CD4-positive, alpha-beta T cell treated with Interleukin-21 for 1 hour (primary cell): ENCODE measurements around the gene SEC61G.

Source experiments
- DNase-seq: peaks from one replicate; pipeline ENCODE4 v3.0.0-alpha.2; 2020

Gene SEC61G

DNA sequence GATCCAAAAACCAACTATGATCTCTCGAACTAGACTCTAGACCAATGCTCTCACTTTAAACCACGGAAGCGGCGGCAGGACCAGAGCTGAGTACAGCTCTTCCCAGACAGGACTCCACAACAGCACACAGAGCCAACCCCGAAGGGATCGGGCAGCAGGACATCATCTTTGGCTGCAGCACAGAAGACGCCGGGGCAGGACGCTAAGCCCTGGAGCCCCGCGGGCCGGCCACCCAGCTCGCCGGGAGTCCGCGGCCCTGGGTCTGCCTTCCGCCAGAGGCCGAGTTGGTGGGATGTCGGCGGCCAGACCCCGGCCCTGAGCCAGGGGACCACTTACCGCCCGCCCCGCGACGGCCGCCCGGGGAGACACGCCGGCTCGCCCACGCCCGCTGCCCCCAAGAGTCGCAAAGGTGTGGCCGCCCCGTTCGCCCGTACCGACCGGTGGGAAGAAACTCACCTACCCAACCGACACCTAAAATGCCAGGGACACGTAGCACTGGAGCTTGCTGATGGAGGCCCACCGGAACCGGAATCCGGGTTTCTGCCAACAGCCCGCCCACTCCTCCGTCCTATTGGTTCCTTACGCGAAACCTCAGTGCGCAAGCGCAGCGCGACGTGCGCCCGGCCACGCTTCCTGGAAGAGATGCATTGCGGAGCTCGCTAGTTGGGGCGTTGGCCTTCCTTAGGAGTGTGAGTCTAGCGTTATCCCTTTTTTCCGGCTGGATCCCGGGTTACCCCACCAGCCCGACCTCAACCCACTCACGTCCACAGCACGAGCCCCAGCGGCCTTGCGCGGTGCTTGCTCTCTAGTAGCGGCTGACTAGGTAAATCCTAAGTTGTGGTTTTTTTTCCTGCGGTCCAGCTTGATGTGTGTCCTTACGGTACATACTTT lies at the start of gene SEC61G:
SEC61G (minus strand) TSS at position 510 of the 891 bp plus-strand sequence. CDS start 1,623 bp downstream, outside the sequence.
- peak; percentile 96 for DNase-seq

DNA sequence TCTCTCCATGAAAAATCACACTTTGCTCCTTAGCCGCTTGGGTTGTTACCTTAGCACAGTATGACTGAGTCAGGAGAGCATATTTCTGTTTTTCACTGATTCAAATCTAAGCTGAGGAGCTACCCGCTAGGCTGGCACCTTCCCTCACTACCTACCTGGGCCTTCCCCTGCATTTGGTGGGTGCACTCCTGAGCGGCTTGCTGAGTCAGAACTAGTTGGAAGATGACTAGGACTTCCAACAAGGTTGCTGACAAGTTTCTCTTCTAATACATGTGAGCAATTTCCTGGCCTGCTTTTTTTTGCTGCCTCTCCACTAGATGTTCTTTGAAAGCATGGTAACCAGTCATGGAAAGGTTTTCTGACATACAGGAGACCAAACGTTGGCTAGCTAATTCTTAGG lies 43.8 kb upstream of the SEC61G start:
- no peak for DNase-seq

DNA sequence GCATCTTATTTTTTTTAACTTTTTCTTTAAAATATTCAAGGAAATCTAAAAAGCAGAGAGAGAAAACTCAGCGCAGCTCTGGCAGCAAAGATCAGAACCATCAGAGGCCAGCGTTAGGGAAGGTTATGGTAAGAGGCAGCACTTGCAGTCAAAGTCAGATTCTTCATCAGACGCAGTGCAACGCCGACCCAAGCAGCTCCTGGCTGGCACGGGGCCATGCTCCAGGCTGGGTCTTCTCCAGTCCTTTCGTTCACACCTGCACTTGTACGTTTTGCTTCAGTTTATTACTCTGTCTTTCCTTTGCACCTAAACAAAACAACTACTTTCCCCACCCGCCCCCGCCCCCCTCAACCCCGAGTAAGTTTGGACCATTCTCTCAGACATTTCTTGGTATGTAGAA lies 43.1 kb upstream of the SEC61G start:
- no peak for DNase-seq

DNA sequence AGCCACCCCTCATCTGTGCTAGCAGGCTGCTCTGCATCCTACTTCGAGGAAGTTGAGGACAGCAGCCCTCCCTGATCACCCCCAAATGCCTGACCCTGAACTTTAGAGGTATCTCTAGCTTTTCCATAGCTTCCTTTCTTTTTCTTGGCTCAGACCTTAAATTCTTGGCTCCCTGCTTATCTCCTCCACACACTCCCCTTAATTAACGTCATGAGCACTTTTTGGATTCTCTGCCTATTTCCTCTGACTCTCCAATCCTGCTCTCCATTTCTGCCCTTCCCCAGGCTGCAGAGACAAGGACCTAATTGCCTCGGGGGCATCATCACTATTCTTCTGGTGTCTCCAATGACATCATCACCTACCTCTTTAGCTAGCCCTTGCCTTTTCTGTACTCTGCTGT lies 40.8 kb upstream of the SEC61G start:
- no peak for DNase-seq

DNA sequence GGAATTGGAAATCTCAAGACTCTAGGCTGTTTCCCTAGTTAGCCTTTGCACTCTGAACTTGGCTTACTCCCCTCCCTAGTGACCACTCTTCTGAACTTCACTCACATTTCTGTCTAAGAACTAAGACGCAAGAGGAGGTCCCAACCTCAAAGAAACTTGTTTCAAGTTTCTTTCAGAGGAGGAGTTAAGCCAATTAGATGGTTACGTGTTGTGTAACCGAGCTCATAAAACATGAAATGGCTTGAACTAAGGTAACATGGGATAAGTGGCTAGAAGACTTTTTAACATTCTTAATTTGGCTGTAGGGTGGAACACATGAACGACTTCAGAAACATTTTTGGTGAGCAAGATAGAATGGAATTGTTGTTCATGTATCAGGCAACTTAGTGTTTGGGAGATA lies 39.5 kb upstream of the SEC61G start:
- no peak for DNase-seq

DNA sequence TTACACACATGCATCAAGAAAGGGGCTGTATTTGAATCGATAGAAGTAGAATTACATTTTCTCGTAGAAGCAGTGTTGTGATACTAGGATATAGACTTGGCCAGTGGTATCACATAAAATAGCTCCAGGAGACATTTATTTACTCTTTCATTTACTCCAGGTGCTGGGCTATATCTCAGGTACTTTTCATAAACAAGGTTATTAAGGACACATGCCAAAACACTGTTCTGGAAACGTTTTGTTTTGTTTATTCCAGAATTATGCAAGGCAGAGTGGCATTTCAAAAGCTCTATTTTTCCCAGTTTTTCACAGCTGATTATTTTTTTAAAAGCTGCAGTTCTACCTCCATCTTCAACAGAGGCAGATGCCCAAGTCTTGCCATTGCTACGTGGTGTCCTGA lies 37.8 kb upstream of the SEC61G start:
- no peak for DNase-seq

DNA sequence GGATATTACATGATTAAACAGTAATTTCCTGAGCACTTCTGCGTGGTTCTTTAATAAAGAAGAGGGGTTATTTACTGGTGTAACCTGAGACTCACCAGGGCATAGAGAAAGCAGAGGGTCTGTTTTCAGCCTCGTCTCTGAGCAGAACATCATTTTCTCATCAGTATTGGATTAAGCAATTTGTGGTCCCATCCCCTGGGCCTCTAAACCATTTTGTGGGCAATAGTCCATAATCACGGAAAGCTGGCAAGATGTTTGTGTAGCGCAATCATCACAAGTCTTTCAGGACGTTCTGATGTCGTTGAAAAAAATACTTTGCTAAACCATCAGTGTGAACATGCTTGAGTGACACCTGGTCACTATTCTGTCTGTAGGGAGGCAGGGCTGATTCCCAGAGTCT lies 37.1 kb upstream of the SEC61G start:
- DNase-seq, result no peak

DNA sequence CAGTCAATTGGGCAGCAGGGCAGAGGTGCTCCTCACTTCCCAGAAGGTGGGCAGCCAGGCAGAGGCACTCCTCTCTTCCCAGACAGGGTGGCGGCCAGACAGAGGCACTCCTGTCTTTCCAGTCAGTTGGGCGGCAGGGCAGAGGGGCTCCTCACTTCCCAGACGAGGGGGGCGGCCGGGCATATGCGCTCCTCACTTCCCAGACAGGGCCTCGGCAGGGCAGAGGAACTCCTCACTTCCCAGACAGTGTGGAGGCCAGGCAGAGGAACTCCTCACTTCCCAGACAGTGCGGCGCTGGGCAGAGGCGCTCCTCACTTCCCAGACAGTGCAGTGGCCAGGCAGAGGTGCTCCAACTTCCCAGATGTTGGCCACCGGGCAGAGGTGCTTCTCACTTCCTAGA lies 33.4 kb upstream of the SEC61G start:
- no peak for DNase-seq

DNA sequence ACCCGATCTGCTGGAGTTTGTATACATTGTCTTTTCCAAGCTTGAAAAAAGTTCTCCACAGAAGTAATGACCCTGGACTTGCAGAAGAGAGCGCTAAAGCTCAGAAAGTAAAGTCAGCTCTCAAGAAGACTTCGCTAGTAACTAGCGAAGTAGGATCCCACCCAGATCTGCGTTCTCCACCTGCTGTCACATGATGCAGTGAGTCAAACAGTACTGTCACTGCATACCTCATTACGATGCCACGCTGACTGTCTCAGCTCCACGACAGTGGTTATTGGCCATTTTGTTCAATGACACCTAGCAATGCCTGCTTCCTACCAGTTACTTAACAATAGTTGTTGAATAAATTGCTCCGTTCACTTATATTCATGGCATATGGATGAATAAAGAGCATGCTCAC lies 29.7 kb upstream of the SEC61G start:
- peak; percentile 19 for DNase-seq

DNA sequence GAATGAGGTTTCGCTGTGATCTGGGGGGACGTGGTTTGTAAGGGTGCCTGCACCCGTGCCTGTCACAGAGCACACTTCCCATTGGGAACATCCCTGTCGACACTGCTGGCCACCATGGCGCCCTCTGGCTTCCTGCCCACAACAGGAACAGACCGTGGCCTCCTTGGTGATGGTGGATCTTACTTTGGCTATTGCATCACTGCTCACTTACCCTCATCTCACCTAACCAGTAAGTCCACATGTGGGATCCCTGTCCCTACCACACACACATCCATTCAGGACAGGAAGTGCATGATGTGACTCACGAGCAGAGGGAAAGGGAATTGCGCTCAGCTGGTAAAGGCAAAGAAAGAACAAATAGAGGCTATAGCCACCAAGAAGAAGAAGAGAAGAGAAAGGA lies 26.2 kb upstream of the SEC61G start:
- DNase-seq, result no peak

DNA sequence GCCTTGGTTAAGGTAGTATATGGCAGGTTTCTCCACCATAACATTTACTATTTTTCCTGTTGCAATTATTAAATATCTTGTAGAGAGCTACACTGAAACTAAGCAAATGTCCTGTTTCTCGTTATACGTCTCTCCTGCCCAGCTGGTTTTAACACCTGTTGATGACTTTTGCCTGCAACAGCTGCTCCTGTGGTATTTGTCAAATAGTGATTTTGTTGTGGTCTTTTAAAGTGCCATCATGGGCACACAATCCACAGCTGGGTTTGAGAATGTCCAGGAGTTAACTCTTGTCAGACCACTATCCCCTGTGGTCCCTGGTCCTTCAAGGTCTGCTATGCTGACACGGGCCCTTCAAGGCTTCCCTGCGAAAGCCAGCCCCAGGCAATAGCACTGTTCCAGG lies 24.9 kb upstream of the SEC61G start:
- no peak for DNase-seq

DNA sequence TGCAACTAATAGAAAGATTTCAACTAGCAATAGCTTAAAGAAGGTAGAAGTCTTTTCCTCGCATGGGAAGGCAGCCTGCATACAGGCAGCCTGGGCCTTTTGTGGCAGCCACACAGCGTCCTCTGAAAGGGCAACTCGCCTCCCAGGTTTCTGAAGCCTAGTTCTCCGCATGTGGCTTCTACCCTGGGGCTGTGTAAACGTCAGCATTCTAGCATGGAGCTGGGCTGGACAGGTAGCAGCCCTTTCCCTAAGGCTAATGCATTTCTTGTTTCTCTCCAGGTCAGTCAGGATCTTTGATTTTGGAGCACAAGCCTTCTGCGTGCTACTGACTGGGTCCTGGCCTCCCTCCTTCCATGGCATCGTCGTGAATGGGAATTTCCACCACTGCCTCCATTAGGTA lies 23.8 kb upstream of the SEC61G start:
- DNase-seq, result no peak

DNA sequence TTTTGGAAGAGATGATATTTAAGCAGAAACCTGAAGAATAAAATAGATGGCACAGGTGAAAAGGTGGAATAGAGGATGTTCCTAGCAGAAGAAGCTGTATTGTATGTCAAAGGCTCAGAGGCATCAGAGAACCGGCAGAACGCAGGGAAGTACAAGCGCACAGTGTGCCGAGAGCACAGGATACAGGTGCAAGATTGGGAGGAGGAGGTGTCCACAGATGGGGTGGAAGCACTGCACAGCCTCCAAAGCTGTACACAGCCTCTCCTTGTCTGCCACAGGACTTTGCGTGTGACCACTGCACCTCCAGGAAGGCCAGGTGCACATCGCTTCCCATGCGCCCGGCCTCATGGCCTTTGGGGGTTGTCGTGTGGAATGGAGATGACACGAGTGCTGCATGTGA lies 23.3 kb upstream of the SEC61G start:
- DNase-seq, result no peak

DNA sequence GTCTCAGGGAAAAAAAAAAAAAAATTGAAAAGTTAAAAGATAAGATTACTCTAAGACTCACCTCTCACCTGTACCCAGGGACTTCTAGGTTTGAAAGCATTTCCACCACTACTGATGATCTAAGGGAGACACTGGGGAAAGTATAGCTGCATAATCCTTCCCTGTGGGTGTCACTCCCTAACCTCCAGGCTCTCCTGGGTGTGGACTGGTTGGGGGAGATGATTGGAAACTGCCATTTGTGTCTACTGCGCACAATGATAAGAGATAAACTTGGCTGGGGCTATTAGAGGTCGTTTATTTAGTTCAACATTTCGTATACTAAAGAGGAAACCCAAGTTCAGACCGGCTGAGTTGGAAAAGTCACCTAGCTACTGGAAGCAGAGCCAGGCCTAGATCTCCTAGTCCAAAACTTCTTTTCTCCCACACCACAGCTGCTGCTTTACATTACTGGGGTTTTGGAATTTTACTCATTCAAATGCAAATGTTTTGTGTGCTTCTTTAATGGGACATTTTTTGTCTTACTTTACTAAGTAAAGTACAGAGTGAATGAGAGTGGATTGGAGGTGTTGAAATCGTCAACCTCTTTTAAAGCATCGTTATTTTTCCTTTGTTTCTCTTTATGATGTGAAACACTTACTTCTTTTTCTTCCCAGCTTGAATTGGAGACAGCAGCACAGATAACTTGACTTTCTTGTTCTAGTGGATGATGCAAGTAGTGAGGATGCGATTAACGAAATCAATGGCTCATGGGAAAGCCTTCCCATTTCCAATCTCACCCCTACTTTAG lies 22.3 kb upstream of the SEC61G start:
- no peak for DNase-seq

DNA sequence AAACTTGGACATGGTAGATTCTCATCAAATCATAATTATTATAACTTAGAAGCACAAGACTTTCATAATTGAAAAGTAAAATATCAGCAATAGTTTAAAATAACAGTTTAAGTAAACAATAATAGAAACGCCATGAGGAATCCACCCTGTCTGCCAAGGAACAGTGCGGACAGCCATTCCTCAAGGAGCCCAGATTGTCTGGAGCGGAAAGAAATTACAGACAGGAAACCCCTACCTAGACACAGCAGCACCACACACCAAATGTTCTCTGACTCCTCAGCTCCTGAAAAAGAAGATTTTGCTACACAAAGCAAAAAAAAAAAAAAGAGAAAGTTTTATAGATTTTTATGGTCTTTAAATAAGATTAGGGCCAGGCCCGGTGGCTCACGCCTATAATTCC lies 21.5 kb upstream of the SEC61G start:
- no peak for DNase-seq

DNA sequence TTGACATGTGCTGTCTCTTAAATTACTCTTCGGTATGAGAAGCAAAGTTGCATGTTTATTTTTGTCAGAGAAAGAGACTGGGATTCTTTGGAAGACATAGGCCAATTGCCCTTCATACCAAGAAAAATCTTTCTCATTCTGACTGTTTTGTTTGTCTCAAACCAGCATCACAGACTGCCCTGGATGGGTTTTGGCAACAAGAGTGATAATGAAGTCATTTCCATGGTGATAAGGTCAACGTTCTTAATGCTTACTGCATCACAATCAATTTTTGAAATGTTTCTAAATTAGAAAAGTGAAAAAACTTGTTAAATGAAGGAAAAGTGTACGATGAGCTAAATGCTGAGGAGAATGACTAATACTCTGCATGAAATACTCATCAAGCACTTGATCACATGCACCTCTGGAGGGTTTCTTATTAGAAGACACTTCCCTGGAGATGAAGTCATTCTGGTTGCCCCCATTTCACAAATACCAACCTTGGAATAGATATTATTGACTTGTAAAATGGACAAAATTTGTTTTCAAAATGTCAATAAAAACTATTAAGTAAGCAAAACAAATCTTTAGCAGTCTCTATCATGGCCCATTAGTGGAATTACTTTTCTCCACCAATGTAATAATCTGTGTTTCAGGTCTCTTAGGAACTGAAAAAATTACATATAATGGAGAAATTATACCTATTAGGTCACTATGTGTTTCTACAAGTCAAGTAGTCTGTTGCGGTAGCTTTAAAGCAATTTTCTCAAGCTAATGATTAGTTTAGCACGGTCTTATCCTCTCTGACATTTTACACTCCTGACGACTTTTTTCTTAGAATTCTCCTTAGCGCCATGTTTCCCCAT lies 19.9 kb upstream of the SEC61G start:
- no peak for DNase-seq

DNA sequence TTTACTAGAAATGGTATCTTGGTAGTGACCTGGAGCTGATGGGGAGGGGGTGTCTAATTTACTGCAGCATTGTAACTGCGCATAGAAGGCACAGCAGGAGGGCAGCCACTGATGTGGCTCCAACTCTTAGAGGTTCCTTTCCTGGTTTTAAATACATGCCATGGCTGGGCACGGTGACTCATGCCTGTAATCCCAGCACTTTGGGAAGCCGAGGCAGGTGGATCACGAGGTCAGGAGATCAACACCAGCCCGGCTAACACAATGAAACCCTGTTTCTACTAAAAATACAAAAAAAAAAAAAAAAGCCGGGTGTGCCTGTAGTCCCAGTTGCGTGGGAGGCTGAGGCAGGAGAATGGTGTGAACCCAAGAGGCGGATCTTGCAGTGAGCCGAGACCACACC lies 19.2 kb upstream of the SEC61G start:
- DNase-seq, result no peak

DNA sequence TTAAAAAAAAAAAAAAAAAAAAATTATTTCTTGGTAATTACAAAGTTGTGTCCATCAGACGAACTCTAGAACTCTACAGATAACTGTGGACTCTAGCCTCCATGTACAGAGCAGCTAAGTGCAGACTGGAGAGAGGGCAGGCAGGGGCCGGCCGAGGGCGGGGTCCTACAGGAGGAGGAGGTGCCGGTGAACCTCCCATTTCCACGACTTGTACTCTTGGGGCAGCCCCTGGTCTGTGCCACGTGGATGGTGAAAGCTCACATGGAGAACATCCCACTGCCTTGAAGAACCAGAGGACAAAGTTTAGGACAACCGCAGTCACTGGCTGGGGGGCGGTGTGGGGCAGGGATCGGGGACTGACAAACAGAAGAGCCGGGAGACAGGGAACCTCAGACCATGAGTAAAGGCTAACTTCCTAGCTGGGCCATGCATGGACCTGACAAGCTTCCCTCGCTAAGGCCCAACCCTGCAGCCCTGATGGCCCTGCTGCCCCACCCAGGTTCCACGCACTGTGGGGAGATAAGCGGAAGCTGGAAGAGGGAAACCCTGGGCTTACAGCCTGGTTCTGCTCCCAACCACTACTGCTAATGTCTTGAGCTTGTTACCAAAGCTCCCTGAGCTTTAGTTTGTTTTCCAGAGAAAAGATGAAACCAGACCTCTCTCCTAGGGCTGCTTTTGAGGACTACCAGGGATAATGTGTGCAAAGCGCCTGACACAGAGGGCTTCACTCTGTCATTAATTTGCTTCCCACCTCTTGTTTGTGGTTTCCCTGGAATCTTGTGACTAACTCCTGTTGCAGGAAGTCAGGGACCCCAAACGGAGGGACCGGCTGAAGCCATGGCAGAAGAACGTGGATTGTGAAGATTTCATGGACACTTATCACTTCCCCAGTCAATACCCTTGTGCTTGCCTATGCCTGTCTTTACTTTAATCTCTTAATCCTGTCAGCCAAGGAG lies 16.1 kb upstream of the SEC61G start:
- no peak for DNase-seq

DNA sequence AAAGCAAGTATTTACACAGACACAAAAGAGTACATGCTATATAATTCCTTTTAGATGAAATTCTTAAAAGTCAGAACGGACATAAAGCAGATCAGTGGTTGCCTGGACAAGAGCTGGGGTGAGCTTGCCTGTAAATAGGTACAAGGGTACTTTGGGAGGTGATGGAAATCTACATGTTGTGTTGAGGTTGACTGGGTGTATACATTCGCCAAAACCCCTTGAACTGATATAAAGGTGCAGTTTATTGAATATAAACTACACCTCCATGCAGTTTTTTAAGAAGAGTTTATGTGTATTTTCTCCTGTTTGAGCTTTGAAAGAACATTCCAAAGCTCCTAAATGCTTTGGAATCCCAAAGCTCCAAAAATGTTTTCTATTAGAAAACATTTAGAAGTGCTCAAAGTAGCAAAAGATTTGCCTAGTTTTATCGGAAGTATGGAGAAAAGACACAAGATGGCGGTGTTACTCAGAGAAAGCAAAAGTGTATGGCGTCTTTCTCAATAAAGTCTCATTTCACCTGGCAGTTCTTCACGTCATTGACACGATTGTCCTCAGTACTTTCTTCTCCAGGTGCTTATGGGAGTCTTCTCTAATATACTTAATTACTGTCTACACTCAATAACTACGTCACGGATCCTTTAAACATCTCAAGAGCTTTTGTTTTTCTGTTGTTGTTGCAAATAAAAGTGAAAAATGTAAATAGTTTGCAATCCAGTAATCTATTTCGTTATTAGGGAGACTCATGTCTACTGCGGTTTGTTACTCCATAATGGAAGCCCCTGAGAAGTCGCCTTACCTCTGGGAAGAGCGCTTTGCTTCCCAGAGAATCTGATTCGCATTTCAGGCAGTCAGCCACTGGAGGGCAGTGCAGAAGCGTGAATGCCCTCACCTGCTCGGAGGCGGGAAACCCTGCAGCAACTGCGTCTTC lies 14.7 kb upstream of the SEC61G start:
- DNase-seq, result peak; percentile 67

DNA sequence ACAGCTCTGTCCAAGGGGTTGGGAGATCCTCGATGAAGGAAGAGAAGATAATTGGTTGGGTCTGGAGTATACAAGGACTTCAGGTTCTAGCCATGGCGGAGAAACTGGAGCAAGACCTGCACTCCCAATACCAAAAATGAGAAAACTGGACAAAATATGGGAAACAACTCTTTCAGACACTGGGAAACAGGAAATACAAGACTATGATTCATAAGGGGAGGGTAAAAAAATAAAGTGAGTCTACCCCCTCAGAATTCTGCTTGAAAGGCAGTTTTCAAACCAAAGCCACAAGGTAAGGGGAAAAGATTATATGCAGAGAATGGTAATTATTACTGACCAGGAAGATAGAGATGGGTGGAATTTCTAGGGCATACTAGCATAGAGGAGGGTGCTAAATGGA lies 10.2 kb upstream of the SEC61G start:
- DNase-seq, result no peak

DNA sequence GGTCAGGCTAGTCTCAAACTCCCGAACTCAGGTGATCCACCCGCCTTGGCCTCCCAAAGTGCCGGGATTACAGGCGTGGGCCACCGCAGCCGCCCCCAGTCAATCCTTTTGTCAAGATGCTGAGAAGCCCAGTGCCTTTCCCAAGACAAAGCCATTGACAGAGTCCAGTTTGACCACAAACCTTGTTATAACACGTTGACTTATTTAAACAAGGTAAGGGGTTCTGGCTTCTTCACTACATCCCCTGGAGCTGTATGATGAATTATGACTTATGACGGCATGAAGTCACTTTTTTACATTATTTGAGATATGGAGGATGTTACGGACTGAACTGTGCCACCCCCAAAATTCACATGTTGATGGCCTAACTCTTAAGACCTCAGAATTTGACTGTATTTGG lies 5.8 kb upstream of the SEC61G start:
- no peak for DNase-seq
